Ectodermal cell (in vitro differentiated cells): ENCODE results near the gene SNUPN.
A peak's percentile ranks its signal among the peaks of the same experiment; 100 is the strongest.

Experiments
- H3K27ac ChIP-seq: 2 replicates; pipeline ENCODE4 v1.7.0; 2013; ENCODE audit warnings: mild to moderate bottlenecking, low read depth, low read length; ENCODE audit not compliant: insufficient read depth, poor library complexity, severe bottlenecking
- H3K27me3 ChIP-seq: 2 replicates; pipeline ENCODE4 v1.7.0; 2013; ENCODE audit warnings: mild to moderate bottlenecking, low read length; ENCODE audit not compliant: insufficient read depth, control insufficient read depth, poor library complexity, severe bottlenecking
- H3K36me3 ChIP-seq: one replicate; pipeline ENCODE4 v1.7.0; 2013; ENCODE audit warnings: low read length; ENCODE audit not compliant: control insufficient read depth, insufficient read depth
- H3K4me1 ChIP-seq: one replicate; pipeline ENCODE4 v1.7.0; 2013; ENCODE audit warnings: low read length; ENCODE audit not compliant: control insufficient read depth, insufficient read depth
- H3K4me3 ChIP-seq: 2 replicates; pipeline ENCODE4 v1.7.0; 2013; ENCODE audit warnings: low read depth, low read length, control low read depth; ENCODE audit not compliant: insufficient read depth
- H3K9me3 ChIP-seq: 2 replicates; pipeline ENCODE4 v1.7.0; 2013; ENCODE audit warnings: mild to moderate bottlenecking, low read length, moderate library complexity; ENCODE audit not compliant: control insufficient read depth
- WGBS, 2 experiments: methylation state at CpG; one replicate each; pipeline ENCODE4 v1.1.7; 2013; ENCODE audit warnings: missing lambda C conversion rate in 2 of 2; 5-methylcytosine and 5-hydroxymethylcytosine counted together

The SNUPN gene

GRCh38 chr15:75646944-75647364 lies 21.4 kb upstream of the SNUPN start:
- peaks cover 20% of the 10 kb centered on the region for H3K27me3 ChIP-seq
- peaks cover 28% of the 10 kb centered on the region for H3K4me1 ChIP-seq
- WGBS, 2 experiments, result 4 to 5% methylated on average over 26 of the region's 26 CpGs
- peak overlapping the region; percentile 93 for H3K27ac ChIP-seq
- peak overlapping the region; percentile 93 for H3K4me3 ChIP-seq
- H3K36me3 ChIP-seq, result no peaks in the 10 kb centered on the region
- H3K9me3 ChIP-seq, result no peaks in the 10 kb centered on the region

GRCh38 chr15:75646112-75646943 lies 20.8 kb upstream of the SNUPN start:
- peak overlapping the region; percentile 93 for H3K4me3 ChIP-seq
- H3K9me3 ChIP-seq, result no peaks in the 10 kb centered on the region
- no peak overlapping the region for H3K27ac ChIP-seq
- H3K36me3 ChIP-seq, result no peaks in the 10 kb centered on the region
- 59 to 66% methylated on average over 5 of the region's 5 CpGs for WGBS, 2 experiments
- peaks cover 22% of the 10 kb centered on the region for H3K4me1 ChIP-seq
- peaks cover 20% of the 10 kb centered on the region for H3K27me3 ChIP-seq

GRCh38 chr15:75644376-75644775 lies 18.9 kb upstream of the SNUPN start:
- Histone ChIP-seq H3K27ac (no peak overlapping the region), H3K27me3 (peaks cover 20% of the 10 kb centered on the region), H3K9me3 (no peaks in the 10 kb centered on the region), H3K36me3 (no peaks in the 10 kb centered on the region), H3K4me3 (no peak overlapping the region), H3K4me1 (peaks cover 7% of the 10 kb centered on the region)
- 61 to 62% methylated on average over 2 of the region's 2 CpGs for WGBS, 2 experiments

DNA sequence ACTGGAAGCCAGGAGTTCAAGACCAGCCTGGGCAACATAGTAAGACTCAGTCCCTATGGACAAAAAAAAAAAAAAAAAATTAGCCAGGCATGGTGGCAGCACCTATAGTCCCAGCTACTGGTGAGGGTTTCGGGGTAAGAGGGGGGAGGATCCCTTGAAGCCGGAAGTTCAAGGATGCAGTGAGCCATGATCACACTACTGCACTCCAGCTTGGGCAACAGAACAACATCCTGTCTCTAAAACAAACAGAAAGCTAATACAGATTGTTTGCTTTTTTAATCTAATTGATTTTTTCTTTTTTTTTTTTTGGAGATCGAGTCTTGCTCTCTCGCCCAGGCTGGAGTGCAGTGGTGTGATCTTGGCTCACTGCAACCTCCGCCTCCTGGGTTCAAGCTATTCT lies 16.1 kb upstream of the SNUPN start:
- Histone ChIP-seq H3K4me1 (no peaks in the 10 kb centered on the region), H3K27me3 (peaks cover 11% of the 10 kb centered on the region), H3K4me3 (no peak overlapping the region), H3K9me3 (no peaks in the 10 kb centered on the region), H3K27ac (no peak overlapping the region), H3K36me3 (no peaks in the 10 kb centered on the region)
- 92 to 94% methylated on average over 5 of the region's 5 CpGs for WGBS, 2 experiments

- WGBS, 2 experiments, result 94 to 95% methylated on average over 2 of the region's 4 CpGs
Observed at GRCh38 chr15:75641179-75641503, 15.6 kb upstream of the SNUPN start.

GRCh38 chr15:75640483-75641178 lies 15.1 kb upstream of the SNUPN start:
- Histone ChIP-seq H3K9me3 (no peaks in the 10 kb centered on the region), H3K4me1 (no peaks in the 10 kb centered on the region), H3K27ac (peak overlapping the region; percentile 95), H3K27me3 (peaks cover 2% of the 10 kb centered on the region), H3K36me3 (no peaks in the 10 kb centered on the region), H3K4me3 (peak overlapping the region; percentile 100)
- 10 to 12% methylated on average over 17 of the region's 17 CpGs for WGBS, 2 experiments

More at GRCh38 chr15:75641179-75641503, 15.6 kb upstream of the SNUPN start:
- Histone ChIP-seq H3K36me3 (no peaks in the 10 kb centered on the region), H3K4me3 (no peak overlapping the region), H3K27me3 (peaks cover 7% of the 10 kb centered on the region), H3K9me3 (no peaks in the 10 kb centered on the region), H3K27ac (no peak overlapping the region), H3K4me1 (no peaks in the 10 kb centered on the region)

- peak within 1 kb of the TSS; percentile 95 for H3K27ac ChIP-seq
- 0% methylated on average over 83 of the region's 83 CpGs for WGBS, 2 experiments
- H3K27me3 ChIP-seq, result no peaks in the 10 kb centered on the region
- no peaks in the 10 kb centered on the region for H3K4me1 ChIP-seq
- H3K36me3 ChIP-seq, result no peaks in the 10 kb centered on the region
- no peaks in the 10 kb centered on the region for H3K9me3 ChIP-seq
- peak within 1 kb of the TSS; percentile 100 for H3K4me3 ChIP-seq
Observed at GRCh38 chr15:75639709-75640482, 14.4 kb upstream of the SNUPN start, which contains the start of gene IMP3. TSS of gene IMP3 (minus strand) at chr15:75640224. CDS start at chr15:75640168, 56 bp downstream.

DNA sequence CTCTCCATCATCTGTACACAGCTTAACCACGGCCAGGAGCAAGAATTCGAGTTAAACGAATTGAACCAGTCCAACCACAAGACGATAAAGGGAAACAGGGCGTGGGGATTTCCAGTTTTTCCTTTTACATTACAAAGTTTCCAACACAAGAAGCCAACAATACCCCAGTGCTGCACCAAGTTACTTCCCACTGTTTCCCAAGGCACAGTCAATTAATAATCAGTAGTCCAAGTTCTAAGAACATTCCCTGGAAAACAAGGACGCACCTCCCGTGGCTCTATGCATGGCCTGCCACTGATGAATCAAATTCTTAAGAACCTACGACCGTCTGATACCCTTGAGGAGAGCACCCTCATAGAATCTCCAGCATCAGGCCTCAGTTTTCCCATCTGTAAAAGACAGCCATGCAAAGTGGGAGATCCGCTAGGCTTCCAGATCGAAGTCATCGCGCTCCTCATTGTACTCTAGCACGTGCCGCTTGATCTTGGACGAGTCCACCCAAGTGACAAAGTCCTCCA lies 13.7 kb upstream of the SNUPN start:
- Histone ChIP-seq H3K9me3 (no peaks in the 10 kb centered on the region), H3K27ac (no peak overlapping the region), H3K4me3 (peak overlapping the region; percentile 100), H3K27me3 (no peaks in the 10 kb centered on the region), H3K36me3 (no peaks in the 10 kb centered on the region), H3K4me1 (no peaks in the 10 kb centered on the region)
- WGBS, 2 experiments, result 1% methylated on average over 16 of the region's 16 CpGs

- Histone ChIP-seq H3K36me3 (no peaks in the 10 kb centered on the region), H3K27ac (no peak overlapping the region), H3K4me1 (no peaks in the 10 kb centered on the region), H3K9me3 (no peaks in the 10 kb centered on the region), H3K4me3 (no peak overlapping the region), H3K27me3 (no peaks in the 10 kb centered on the region)
- 91 to 94% methylated on average over 4 of the region's 4 CpGs for WGBS, 2 experiments
Observed at GRCh38 chr15:75637245-75638009, 11.9 kb upstream of the SNUPN start.
